Measurements from ENCODE around the gene PCNX2.

The PCNX2 gene

DNA sequence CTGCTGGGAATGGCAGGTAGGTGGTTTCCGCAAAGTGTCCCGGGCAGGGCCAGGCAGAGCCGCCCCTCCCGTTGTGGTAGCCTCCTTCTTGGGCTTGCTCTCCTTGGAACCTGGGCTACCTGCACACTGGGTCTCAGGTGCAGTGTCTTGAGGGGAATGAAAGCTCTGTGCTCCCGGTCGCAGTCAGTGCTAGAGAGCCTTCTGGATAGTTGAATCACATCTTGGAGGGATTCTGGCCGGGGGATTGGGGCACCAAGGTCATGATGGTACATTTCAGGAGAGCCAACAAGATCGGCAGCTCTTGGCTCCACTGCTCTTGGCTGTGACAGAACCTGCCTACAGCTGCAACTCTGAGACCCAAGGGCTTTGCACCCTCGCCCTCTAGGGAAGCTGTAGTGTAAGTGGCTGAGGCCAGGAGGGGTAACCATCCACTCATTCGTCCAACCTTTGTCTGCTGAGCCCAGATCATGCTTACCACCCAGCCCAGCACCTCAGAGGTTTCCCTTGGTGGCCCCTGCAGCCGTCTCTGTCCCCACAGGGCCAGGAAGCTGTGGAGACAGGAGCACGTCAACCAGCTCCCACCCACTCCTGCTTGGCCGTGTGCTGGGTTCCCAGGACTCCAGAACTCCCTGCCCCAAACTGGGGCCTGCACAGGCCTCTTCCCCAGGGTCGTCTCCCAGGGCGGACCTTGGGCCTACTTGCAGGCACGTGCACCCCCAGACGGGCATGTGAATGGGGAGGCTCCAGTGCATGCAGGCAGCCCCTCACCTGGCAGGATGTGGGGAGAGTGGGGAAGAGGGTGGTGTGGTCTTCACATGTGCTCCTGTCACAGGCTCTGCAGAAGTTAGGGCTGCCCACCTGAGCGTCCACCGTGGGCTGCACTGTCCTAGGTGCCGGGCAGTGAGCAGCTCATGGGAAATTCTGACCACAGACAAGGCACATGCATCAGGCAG lies 305.1 kb downstream of the PCNX2 start:
- no peak for TF ChIP-seq CTCF (IDR thresholded peaks at IDR 0.05)

DNA sequence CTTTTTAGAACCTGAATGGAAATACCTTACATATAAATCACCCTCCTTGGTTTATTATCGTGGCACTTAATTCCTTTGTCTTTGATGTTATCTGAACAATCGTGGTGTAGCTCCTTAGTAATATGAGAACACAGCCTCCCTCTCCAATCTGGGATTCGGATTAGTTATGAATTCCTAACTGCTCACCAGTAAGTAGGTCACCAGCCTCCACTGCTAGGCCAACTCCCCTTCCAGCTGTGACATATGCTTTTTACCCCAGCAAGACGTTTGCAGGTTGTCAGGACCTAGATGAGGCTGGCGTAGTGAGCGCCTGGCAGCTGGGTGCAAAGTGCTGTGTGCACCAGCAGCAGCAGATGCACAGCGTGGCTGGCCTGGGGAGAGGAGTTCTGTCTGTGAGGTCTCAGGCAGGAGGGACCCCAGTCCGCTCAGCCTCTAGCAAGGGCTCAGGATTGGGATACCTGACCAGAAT lies 306.9 kb downstream of the PCNX2 start:
- TF ChIP-seq CTCF (IDR thresholded peaks at IDR 0.05), result no peak

GRCh38 chr1:232987774-232988140 lies 307.8 kb downstream of the PCNX2 start:
- TF ChIP-seq CTCF (IDR thresholded peaks at IDR 0.05), result no peak

DNA sequence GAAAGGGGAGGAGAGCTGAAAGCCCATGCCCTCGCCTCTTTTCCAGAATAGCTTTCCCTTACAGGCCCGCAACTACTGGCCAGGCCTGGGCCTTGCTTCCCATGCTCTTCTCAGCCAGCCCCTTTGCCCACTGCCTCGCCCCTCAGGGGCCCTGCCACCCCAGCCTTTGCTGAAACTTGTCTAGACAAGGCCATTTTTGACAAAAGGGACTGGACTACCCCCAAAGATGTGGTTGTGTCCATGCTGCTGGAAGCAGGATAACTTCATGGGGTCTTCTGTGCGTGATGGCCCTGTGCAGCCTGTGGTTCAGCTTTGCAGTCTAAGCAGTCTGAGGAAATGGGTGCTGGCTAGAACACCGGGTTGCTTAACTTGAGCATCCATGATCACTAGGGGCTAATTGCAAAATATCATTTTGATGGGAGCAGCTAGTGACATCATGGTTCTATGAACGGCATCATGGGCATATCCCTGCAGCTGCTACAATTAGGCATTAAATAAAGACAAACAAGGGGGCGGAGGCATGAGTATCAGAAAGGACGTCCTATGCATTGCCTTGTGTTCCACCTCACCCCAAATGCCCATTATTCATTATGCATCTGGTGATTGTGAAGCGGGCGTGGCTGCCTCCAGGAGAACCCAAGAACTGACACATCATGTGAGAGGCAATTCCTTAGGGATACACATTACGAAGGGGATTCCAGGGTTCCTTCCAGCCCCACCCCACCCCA lies 308.3 kb downstream of the PCNX2 start:
- TF ChIP-seq CTCF (IDR thresholded peaks at IDR 0.05), result no peak

DNA sequence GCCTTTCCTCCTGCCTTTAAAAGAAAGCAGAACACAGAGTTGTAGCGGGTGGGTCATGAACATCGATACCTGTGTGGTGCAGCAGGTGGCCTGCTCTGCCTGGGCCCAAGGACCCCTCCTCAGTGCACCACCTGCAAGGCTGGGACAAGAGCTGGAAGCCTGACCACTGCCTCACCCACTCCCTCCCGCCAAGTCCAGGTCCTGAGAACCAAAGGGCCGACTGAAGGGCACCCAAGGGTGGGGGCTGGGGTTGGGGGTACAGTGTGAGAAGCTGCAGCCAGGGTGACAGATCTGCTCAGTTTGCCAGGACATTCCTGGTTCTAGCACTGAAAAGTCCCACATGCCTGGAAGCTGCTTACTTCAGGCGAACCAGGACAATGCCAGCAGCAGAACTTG lies 309.0 kb downstream of the PCNX2 start:
- no peak for TF ChIP-seq CTCF (IDR thresholded peaks at IDR 0.05)

DNA sequence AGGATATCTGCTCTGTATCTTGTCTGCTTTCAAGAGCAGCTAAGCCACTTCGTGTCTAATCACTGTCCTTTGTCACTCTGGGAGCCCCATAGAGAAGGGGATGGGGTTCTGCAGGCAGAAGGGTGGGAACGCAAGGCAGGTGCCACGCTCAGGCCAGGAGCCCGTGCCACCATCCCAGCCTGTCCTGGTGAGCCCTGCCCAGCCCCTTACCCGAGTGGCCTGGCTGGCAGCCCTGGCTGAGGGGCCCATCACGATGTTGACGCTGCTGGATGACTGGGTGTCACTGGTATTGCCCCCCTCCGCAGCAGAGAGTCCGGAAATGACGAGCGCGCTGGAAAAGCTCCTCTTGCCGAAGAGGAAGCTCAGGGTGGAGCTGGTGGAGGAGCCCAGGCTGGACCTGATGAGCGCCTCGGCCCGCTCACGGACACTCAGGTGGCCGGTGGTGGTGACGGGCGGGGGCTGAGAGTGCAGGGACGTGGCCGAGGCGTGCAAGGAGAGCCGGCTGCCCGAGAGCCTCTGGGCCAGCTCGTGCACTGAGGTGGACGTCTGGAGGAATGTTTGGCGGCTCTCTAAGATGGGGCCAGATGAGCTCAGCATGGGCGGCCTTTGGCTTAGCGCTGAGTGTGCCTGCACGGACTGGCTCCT lies 309.5 kb downstream of the PCNX2 start:
- TF ChIP-seq CTCF (IDR thresholded peaks at IDR 0.05), result no peak

GRCh38 chr1:232984577-232985425 lies 310.7 kb downstream of the PCNX2 start:
- no peak for TF ChIP-seq CTCF (IDR thresholded peaks at IDR 0.05)
